ENCODE results near the gene DYNC1LI2.
"Not testable (repeated sequence)": the region's sequence is repeated elsewhere in the genome, so short reads cannot be mapped to it uniquely, and the experiment has no call there.

Gene DYNC1LI2

DNA sequence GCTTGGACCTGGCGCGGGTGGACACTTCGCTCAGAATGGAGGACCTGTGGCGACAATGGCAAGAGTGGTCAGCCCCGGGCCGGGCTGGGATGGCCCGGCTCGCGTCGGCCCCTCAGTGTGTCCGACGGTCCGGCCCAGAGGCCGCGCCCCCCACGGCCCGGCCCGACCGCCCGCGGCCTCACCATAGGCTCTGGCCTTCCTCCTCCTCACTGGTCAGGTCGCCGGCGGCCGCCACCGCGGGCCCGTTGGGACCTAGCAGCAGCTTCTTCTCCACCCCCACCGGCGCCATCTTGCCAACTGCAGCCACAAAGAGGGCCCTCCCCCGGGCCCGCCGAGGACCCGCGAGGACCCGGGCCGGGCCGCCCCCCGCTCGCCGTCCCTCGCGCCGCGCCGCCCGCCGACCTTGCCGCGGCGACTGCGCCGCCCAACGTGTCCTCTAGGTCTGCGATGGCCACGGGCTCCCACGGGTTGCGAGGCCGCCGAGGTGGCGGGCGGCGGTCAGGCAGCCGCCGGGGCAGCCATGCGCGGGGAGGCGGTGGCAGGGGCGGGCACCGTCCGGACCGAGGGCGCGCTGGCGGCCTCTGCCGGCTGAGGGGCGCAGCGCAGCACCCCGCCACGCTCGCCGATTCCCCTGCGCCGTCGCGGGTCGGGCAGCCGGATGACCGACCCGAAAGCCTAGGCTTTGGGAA, at the start of gene DYNC1LI2:
Gene DYNC1LI2 (minus strand): TSS at position 307 of the 689 bp plus-strand sequence. CDS start 18 bp downstream, at position 289.
- peak; percentile 80 for DNase-seq

DNA sequence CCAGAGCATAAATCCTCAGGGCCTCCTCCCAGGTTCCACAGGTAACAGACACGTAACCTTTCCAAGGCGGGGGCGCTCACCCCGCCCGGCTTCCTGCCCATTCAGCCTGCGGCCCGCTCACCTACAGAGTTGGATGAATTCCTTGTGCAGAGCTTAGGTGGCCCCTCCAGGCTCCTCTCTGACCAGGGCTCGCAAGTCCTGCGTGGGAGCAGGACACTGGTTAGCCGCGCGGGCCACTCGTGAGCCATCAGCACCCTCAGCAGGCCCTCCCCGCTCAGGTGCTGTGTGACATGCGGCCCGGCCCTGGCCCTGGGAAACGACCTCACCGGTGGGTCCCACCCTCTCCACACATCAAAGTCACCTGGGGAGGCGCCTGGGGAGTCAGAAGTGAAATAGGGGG, 49.4 kb upstream of the DYNC1LI2 start:
- no peak for DNase-seq

DNA sequence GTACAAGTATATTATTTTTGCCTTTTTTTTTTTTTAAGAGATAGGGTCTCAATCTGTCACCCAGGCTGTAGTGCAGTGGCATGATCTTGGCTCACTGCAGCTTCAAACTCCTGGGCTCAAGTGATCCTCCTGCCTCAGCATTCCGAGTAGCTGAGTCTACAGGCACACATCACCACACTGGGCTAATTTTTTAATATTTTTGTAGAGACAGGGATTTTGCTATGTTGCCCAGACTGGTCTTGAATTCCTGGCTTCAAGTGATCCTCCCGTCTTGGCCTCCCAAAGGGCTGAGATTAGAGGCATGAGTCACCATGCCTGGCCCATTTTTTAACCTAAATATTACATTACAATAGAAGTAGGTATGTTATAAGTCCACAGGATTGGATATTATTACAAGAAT, 46.8 kb upstream of the DYNC1LI2 start:
- DNase-seq: no peak

DNA sequence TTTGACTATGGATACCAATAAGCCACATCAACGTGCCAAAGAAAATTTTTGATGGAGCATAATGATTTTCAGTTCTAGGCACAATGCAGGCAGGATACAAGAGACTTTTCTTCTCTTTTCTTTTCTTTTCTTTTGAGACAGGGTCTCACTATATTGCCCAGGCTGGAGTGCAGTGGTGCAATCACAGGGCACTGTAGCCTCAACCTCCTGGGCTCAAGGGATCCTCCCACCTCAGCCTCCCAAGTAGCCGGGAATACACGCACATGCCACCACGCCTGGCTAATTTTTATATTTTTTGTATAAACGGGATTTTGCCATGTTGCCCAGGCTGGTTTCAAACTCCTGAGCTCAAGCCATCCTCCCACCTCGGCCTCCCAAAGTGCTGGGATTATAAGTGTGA, 42.6 kb upstream of the DYNC1LI2 start:
- DNase-seq: not testable (repeated sequence)

DNA sequence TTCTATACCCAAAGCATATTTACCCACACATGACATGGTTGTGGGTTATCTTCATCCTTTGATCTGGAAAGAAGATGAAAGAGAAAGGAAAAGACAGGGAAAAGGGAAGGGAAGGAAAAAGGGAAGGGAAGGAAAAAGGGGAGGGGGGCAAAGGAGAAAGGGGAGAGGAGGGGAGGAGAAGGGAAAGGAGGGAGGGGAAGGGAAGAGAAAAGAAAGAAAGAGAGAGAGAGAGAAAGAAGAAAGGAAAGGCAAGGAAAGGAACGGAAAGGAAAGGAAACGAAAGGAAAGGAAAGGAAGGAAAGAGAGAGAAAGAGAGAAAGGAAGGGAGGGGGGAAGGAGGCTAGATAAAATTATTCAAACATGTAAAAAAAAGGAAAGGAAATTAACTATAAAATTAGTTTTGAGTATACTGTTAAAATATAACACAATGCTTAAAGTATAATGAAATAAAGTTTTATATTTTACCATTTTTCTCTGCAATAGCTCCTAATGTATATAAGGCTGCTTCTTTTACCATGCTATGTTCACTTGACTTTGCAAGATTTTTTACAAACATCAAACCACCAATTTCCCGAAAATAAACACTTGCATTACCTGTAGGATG, 38.8 kb upstream of the DYNC1LI2 start:
- DNase-seq: no peak

DNA sequence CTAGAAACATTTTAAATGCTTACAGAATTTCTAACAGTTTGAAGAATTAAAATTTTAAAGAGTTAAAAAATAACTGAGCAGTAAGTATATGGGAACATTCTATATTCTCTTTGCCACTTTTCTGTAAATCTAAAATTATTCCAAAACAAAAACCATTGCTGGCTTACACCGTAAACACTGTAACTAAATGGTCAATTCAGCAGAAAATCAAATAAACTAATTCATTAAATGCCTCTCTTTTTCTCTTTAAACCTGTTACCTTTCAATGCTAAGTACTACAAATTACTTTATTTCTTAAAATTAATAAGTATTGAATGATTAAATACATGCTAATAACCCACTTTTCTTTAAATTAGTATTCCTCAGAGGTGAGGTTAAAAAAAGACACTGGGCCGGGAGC, 36.0 kb upstream of the DYNC1LI2 start:
- DNase-seq: no peak

DNA sequence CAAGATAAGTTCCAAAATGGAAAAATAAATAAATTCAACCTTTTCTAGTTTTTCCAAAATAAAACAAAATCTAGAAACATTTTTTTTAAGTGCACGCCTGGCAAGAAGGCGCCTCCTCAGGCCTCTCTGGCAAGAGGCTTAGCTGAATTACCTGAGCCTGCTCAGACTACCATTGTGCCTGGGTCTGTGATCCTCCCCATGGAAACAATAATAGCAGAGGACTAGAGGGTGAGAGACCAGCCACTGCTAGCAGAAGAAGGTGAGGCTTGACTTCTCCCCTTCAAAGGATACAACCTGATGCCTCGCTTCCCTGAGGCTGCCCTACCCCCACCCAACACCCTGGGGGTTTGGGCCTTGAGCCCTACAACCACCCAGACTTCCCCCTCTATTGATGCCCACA, 35.1 kb upstream of the DYNC1LI2 start:
- DNase-seq: no peak

DNA sequence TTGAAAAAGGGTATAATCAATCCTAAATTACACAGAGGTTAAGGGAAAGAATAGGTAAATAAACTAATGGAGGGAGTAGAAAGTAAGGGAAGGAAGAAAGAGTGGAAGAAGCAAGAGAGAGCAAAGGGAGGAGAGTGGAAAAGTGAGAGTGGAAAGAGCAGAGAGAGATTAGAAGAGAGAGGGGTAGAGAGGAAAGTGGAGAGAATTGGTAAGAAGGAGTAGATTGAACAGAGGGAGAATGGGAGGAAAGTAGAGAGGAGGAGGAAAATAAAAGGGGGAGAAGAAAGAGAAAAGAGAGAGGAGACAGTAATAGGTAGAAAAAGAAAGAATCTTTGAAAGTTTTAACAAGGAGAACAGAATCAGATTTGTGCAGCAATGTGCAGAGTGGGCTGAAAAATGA, 25.0 kb upstream of the DYNC1LI2 start:
- no peak for DNase-seq

DNA sequence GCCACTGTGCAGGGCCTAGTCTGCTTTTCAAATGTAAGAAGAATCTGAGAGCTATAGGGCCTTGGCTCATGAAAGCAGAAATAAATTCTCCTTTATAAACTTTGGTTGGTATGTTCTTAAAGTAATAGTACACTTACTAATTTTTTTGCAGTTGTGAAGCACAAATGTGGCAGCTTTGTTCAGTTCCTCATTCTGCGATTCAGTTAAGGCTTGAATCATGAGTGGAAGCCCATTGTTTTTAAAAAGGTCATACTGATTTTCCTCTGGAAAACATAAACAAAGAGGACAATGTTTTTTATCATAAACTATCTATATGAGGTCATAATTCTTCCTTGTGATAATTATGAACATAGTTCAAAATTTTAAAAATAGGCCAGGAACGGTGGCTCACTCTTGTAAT, 23.6 kb upstream of the DYNC1LI2 start:
- DNase-seq: no peak

DNA sequence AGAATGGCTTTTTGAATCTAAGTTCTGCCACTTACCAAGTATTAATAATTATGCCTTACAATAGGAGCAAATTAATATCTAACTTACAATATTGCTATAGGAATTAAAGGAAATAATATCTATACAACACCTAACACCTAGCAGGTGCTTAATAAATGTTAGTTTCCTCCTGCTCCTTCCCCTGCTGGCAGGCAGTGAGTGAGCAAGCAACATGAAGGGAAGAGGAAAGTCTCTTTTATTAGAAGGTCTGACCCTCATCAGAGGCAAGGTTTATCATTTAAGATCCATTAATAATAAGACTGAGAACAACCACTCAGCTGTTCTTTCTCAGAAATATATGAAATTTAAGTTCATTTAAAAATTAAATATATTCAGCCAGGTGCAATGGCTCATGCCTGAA, 6.7 kb upstream of the DYNC1LI2 start:
- no peak for DNase-seq

DNA sequence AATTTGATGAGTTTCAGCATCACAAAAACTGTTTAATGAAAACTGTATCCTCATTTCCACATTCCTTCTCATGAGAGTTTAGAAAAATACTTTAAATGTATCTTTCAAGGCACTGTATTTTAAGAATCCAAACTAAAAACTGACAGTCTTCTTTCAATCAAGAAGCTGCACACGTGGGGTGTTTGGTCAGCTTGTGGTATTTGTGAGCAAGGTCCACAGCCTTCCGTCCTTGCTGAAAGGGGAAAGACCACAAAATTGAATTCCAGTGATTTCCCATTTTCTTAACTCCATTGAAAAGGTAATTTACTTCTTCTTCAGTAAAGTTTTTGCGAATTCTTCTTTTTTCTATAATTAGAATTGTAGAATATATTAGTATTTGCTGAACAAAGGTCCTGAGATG, 3.4 kb upstream of the DYNC1LI2 start:
- no peak for DNase-seq

DNA sequence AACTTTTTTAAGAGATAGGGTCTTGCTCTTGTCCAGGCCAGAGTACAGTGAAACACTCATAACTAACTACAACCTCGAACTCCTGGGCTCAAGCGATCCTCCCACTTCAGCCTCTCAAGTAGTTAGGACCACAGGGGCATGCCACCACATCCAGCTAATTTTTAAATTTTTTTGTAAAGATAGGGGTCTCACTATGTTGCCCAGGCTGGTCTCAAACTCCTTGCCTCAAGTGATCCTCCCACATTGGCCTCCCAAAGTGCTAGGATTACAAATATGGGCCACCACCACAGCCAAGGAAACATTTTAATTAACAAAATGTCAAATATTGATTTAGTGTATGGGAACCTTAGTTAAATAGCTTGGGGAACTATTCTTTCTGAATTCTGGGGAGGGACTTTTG, 2.8 kb upstream of the DYNC1LI2 start:
- no peak for DNase-seq

DNA sequence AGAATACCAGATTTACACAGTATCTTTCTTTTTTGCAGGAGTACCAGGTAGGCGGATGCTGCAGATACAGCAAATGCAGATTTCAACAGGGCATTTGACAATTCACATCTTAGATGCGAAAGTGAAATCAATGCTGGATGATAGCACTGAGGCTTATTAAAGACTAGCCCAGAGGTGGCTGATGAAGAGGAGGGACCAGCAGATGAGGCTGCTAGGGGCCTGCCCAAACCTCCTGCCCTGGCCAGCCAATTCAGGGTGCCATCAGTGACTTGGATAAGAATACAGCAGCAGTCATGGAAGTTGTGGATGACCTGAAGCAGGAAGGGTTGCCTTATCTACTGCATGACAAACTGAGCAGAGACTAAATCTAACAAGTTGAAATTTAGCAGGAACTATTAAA, 1.5 kb upstream of the DYNC1LI2 start:
- no peak for DNase-seq

DNA sequence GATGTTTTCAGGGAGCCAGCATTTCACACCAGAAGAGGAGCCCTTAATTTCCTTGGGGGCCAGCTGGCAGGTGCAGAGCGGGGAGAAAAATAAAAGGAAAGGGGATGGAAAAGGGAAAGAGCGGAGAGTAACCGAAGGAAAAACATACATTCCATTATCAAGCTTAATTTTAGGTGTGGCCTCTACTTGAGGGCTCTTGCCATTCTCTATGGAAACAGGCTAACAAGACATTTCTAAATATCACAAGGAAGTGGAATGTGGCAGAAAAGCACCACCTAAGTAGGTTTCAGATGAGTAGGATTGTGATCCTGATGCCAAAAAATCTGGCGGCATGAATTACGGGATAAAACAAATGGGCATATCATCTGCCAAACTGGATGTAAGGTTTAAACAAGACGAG, 970 bp upstream of the DYNC1LI2 start:
- no peak for DNase-seq

DNA sequence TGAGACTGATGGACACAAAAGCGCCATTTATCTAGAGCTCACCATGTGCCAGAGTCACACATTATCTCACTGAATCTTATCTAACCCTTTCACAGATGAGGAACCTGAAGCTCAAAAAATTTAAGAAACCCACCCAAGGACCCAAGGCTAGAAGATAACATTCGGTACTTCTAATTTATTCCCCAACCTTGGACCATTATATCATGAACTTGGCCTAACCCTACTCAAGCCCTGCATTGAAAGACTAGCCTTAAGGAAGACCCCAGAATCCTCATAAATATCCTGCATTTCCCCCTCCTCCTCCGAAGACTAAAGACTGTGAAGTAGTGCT, 548 bp upstream of the DYNC1LI2 start:
- DNase-seq: no peak

DNA sequence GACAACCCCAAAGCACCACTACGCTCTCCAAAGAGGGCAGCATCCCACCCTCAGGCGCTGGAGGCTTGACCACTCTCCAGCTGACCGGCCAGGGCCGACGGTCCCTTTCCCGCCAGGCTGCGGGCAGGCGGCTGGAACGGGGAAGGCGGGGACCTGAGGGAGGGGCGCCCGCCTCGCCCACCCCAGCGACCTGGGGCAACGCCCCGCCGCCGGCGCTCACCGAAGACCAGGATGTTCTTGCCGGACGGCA, 431 bp downstream of the DYNC1LI2 start:
- no peak for DNase-seq

DNA sequence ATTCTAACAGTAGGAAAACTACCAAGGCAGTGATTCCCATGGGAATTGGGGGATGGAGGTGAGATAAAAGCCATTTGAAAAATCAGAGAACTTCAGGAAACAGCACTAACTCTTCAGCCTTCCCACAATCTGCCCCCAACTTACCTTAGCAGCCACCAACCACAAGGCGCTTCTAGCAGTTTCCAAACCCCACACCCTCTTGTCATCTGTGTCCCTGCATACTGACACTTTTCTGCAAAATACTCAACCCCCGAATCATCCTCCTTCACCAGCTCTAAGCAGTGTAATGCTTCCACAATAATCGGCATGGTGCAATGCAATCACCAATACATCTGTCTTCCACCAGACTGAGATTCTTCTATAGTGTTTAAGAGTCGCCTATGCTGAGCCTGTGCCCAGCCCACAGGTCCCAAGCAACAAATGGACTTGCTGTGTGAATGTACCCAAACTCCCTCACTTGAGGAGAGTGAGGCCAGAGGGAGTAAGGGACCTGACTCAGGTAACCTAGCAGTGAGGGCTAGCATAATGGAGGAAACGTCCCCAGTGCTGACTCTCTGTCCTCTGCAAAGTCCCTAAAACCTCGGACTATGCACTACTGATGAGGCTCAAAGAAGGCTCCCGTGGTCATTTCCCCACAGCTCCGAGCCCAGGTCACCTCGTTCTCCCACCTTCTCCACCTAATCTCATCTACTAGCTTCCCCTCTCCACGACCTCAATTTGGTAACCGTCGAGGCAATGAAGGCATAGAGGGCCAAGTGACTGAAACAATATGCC, 943 bp downstream of the DYNC1LI2 start:
- DNase-seq: no peak

DNA sequence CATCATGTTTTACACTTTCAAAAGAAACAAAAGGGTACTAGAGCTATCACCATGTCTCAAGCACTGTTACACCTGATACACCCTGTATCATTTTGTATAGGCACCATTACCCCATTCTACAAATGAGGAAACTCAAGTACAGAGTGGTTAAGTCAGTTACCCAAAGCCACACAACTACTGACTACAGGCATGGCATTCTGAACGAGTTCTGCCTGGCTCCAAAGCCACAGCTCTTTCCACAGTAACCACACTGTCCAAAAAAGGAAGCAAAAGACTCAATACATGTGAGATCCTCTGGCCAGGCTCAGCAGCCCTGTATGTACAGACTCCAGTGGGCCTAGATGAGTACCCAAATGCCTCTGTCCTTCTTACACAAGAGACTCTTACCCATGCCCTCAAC, 4.7 kb downstream of the DYNC1LI2 start:
- DNase-seq: peak; percentile 86

DNA sequence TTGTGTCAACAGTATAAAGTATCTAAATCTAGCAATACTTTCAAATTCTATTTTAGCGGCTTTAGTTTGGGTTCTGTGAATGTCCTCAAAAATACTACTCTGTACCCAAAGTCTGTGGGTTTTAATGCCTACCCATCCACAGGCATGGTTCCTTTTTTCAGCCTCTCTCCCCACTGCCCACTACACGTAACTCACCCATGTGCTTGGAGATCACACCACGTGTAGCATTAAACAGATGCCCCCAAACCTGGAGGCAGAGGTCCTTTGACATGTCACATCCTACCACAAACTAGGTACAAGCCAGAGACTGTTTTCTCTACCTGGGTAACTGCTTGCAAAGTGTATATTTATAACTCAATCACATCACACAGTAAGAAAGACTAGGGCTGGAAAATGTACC, 5.4 kb downstream of the DYNC1LI2 start:
- DNase-seq: no peak

DNA sequence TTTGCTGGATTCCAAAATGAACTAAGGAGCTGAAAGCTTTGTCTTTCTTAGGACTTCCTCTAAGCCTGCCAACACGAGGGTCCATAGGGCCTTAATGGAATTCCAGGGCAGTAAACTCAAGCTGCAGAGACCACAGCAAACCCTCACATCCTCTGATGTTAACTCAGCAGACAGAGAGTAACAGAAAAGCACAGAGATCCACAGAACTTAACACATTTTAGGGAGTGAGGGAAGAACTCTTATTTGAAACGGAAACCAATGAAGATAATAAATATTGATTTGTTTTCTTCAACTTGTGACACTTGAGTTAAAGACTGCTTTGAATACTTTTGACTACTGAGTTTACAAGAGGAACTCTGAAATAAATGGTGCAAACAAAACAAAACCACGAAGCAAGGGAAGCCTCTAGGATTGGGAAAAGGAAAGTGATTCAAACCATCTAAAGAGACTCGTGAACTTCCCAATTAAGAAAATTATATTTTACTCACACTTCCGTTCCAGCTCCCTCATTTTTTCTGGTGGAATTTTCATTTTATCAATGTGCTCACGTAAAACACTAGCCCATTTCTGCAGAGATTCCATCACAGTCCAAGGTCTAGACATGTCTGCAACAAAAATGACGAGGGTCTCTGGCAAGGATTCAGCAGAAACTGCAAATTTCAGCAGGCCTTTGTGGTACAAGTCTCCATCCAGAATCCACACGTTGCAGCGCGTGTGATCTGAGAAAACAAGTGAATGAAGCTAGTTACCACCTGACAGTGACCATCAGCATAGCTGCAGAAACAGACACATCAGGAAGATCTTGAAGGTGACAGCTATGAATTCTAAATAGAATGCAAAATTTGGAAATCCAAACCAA, 9.2 kb downstream of the DYNC1LI2 start:
- peak; percentile 69 for DNase-seq

DNA sequence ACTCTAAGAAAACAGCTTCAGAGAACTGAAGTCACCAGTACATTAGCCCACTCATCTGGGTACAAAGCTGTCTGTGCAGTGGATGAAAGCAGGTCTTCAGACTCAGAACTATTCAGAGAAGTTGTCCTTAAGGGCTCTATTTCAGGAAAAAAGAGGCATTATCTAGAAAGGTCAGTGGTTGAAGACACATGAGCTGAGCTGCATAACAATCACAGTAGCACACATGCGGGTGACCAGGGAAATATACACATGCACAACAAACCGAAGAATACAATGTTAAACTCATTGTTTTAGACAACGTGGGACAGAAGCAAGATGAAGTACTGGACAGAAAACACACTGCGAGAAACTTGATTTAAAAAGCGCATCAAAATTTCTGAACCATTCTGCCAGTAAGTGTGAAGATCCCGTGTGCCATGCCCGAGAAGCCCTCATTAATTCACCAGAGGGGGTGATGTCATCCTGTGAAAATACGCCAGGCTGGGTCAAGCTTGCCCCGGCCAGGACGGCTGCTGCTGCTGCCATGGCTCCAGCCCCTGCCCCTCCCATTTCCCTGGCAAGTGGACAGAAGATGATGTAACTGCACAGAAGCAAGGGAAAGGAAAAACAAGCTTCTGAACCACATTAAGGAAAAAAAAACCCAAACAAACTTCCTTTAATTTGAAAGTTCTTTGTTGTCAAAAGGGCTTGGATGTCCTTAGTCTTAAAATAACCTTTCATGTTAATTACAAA, 10.1 kb downstream of the DYNC1LI2 start:
- peak; percentile 86 for DNase-seq

DNA sequence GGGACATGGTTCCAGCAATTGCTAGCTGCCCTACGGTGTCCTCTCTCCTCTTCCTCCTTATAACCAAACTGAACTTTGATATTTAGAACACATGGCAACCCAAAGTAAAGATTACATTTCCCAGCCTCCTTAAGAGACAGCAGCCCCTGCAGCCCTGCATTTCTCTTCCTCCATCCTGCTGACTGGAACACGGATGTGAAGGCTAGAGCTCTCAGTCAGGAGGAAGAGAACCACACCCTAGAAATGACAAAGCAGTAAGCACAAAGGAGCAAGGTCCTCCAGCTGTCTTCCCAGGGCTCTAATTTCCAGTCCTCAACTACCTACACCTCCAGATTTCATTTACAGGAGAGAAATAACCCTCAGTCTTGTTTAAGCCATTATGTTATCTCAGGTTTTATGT, 10.9 kb downstream of the DYNC1LI2 start:
- DNase-seq: peak; percentile 65

DNA sequence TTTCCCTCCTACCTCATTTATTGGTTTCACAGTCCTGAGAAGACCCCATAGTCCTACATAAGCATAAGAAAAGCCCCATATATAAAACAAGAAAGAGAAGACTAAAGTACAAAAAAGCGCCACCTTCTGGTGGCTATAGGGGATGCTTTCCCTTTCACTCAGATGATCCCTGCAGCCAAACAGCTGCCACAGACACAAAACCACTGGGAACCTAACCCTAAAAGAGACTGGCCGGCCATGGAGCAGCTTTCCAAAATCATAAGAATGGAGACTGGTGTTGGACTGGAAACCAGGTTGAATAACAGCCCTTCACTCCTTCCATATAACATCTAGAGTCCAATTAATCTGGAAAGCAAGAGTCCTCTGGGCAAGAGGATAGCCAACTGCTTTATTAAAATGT, 11.4 kb downstream of the DYNC1LI2 start:
- peak; percentile 42 for DNase-seq
